ENCODE data around the gene ALG14. TPM values are rescaled to one million over a fixed set of nuclear protein-coding genes. Genes with fewer than 3 reads are reported as not detected.

ALG14 gene
- total RNA-seq, 4 donors from 2014 or later: 0.46 to 1.9 (median 1.1) TPM

DNA sequence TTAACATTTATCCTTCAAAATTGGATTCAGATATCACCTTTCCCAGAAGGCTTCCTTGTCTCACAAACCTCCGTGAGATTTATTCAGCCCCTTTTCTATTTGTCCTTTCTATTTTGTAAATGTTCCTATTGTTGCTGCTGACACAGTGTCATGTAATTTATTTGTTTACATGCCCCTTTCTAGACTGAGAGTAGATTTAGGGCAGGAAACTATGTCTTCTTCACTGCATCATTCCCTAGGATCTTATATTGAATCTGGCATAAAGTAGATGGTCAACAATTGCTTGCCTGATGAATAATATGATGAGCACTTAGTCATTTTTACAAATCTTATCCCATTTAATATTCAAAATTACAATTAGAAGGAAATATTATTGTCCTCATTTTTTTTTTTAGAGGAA, 137.7 kb downstream of the ALG14 start:
- TF ChIP-seq POLR2A (IDR thresholded peaks at IDR 0.05) (no peak), CTCF (IDR thresholded peaks at IDR 0.05) (no peak)
- no peak for DNase-seq (ENCODE audit: low spot score in 2 of 2)
- intact Hi-C loops (cut with DNase I; ENCODE audit: low total_unique reads): no loop called here
- 94 to 96% methylated on average over 1 of the region's 1 CpG for WGBS, 2 donors
- H3K4me3 ChIP-seq (ENCODE audit: low read depth, poor library complexity, severe bottlenecking): no peak overlapping the region

DNA sequence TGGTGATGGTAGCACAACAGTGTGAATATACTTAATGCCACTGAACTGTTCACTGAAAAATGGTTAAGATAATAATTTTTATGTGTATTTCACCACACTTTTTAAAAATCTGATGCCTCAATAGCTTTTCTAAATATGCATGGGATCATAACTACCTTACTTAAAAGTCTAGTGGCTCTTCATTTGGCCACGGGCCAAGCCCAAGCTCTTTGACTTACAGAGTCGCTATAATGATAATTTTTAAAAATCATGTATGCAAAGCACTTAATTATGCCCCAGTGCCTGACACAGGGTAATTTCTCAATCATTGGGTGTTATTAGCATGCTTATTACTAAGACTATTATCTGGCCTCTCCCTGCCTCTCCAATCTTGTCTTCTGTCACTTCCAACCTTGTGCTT, 138.2 kb downstream of the ALG14 start:
- TF ChIP-seq POLR2A (IDR thresholded peaks at IDR 0.05) (no peak), CTCF (IDR thresholded peaks at IDR 0.05) (no peak)
- intact Hi-C loops (cut with DNase I; ENCODE audit: low total_unique reads): no loop called here
- WGBS, 2 donors: 56 to 74% methylated on average over 2 of the region's 2 CpGs
- H3K4me3 ChIP-seq (ENCODE audit: low read depth, poor library complexity, severe bottlenecking): no peak overlapping the region
- DNase-seq (ENCODE audit: low spot score in 2 of 2): no peak

- 91 to 96% methylated on average over 7 of the region's 7 CpGs for WGBS, 2 donors
- no peak overlapping the region for H3K4me3 ChIP-seq (ENCODE audit: low read depth, poor library complexity, severe bottlenecking)
- TF ChIP-seq POLR2A (IDR thresholded peaks at IDR 0.05): no peak
- no peak for TF ChIP-seq CTCF (IDR thresholded peaks at IDR 0.05)
- intact Hi-C loops (cut with DNase I; ENCODE audit: low total_unique reads): no loop called here
- no peak for DNase-seq (ENCODE audit: low spot score in 2 of 2)
Observed at GRCh38 chr1:94931254-94931841, 141.4 kb downstream of the ALG14 start.

- H3K4me3 ChIP-seq (ENCODE audit: low read depth, poor library complexity, severe bottlenecking): no peak overlapping the region
- 73 to 81% methylated on average over 11 of the region's 11 CpGs for WGBS, 2 donors
- TF ChIP-seq CTCF (IDR thresholded peaks at IDR 0.05) (no peak), POLR2A (IDR thresholded peaks at IDR 0.05) (no peak)
- intact Hi-C loops (cut with DNase I; ENCODE audit: low total_unique reads): loop anchor here (10.0 kb wide), 1 partner anchor 75 kb away; no protein-coding TSS in a partner anchor
- DNase-seq (ENCODE audit: low spot score in 2 of 2): no peak
Observed at GRCh38 chr1:94929351-94930217, 143.2 kb downstream of the ALG14 start.

DNA sequence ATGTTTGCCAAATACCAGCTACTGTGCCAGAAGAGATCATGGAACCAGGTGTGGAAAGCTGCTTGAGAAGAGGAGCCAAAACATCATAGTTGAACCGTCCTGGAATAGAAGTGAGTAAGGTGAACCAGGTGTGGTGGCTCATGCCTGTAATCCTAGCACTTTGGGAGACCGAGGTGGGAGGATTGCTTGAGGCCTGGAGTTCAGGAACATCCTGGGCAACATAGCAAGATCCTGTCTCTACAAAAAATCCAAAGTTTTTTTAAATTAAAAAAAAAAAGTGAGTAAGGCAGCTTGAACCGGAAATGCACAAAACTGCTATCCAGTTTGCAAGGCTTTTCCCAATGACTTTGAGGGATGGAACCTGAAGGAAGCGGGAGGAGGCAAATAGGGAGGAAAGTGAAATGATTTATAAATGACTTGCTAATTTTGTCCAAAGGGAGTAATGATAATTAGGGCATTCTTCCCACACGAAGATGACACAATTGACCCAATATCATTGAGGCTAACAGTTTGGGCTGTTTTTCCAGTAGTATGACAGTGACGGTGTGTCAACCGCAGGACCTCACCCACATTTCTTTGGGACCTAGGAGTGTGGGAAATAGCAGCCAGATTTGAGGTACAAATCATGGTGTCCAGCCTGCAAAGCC, 144.3 kb downstream of the ALG14 start:
- WGBS, 2 donors: 54 to 57% methylated on average over 7 of the region's 7 CpGs
- intact Hi-C loops (cut with DNase I; ENCODE audit: low total_unique reads): loop anchor here (10.0 kb wide), 1 partner anchor 74 kb away; no protein-coding TSS in a partner anchor

More for the DNA sequence above, 144.3 kb downstream of the ALG14 start:
- TF ChIP-seq POLR2A (IDR thresholded peaks at IDR 0.05) (no peak), CTCF (IDR thresholded peaks at IDR 0.05) (no peak)
- no peak overlapping the region for H3K4me3 ChIP-seq (ENCODE audit: low read depth, poor library complexity, severe bottlenecking)
- no peak for DNase-seq (ENCODE audit: low spot score in 2 of 2)

Measured in lower leg skin (tissue), 4 donors.